K562 (cell line): ENCODE results near the gene AP2A2. TPM values are rescaled to one million over a fixed set of nuclear protein-coding genes. Genes with fewer than 3 reads are reported as not detected.

Source experiments
- ATAC-seq: fragments of 200-7000 bp; cut with Tn5 transposase; 3 replicates; pipeline ENCODE4 v1.9.1; 2020; ENCODE audit warnings: moderate library complexity
- BruUV-seq: library from RNA; stranded (reverse); fragments of 400-500 nt; replicated peaks from 2 replicates; lab custom pipeline; 2021; lab: Mats Ljungman, UMichigan
- CTCF ChIA-PET: fragments of 300-600 bp; formaldehyde crosslinking; extraction: SDS; loops from one replicate; lab custom pipeline; 2021; ENCODE audit warnings: low intra/inter-chr PET ratio; lab: Yijun Ruan, JAX
- POLR2A ChIA-PET: fragments of 300-600, 350-650 bp; sonication (Branson Sonifier 250); formaldehyde crosslinking; extraction: SDS; loops from one replicate; lab custom pipeline; 2021; ENCODE audit warnings: antibody characterized with exemption, inconsistent platforms; lab: Yijun Ruan, JAX
- DNase-seq, 4 experiments: peaks; one replicate each; pipeline versions ENCODE4 v3.0.0 to v3.0.0-alpha.2; 2011 to 2018; ENCODE audit warnings: low spot score in 3 of 4, mixed read lengths in 3 of 4; ENCODE audit errors: extremely low read depth in 1 of 4
- FAIRE-seq: peaks from 2 replicates; lab custom pipeline; 2011; peaks lifted over from hg19 to GRCh38; lab: Jason Lieb, UNC
- H2AFZ ChIP-seq: 2 replicates; pipeline ENCODE4 v1.6.0; 2011; ENCODE audit warnings: low read depth, low read length, control low read depth, inconsistent platforms
- H3K27ac ChIP-seq: fragments of 200-600 bp; 3 replicates; pipeline ENCODE4 v1.8.0; 2011; ENCODE audit warnings: low read depth, mild to moderate bottlenecking, control low read depth, inconsistent platforms, low read length, moderate library complexity, mixed read lengths; ENCODE audit errors: extremely low read depth
- H3K27me3 ChIP-seq, 2 experiments: fragments of 300-600 bp in 1 of 2; 2 replicates in 1 of 2; 3 replicates in 1 of 2; pipeline versions ENCODE4 v1.6.0 to v1.8.0; 2011; ENCODE audit warnings: inconsistent platforms in 2 of 2, low read length in 2 of 2, mild to moderate bottlenecking in 1 of 2, mixed read lengths in 1 of 2, moderate library complexity in 1 of 2; ENCODE audit not compliant: control insufficient read depth in 2 of 2, insufficient read depth in 2 of 2
- H3K36me3 ChIP-seq: fragments of 300-600 bp; 3 replicates; pipeline ENCODE4 v1.8.0; 2011; ENCODE audit warnings: mild to moderate bottlenecking, low read length, inconsistent platforms; ENCODE audit not compliant: control insufficient read depth, insufficient read depth
- H3K4me1 ChIP-seq, 2 experiments: fragments of 200-600 bp in 1 of 2; replicated peaks in 1 of 2; 2 replicates in 1 of 2; 3 replicates in 1 of 2; pipeline versions ENCODE4 v1.5.1 to v1.8.0; 2011; ENCODE audit warnings: inconsistent platforms in 2 of 2, low read length in 2 of 2, mild to moderate bottlenecking in 1 of 2, mixed read lengths in 1 of 2, moderate library complexity in 1 of 2; ENCODE audit not compliant: control insufficient read depth in 2 of 2, insufficient read depth in 2 of 2
- H3K4me2 ChIP-seq: 2 replicates; pipeline ENCODE4 v1.6.1; 2011; ENCODE audit warnings: low read length, control low read depth, inconsistent platforms, mixed read lengths; ENCODE audit not compliant: insufficient read depth
- H3K4me3 ChIP-seq: fragments of 200-600 bp; sonication (generic), shearing (Covaris generic); 2 replicates; pipeline ENCODE4 v1.5.1; 2016; ENCODE audit warnings: control low read depth, inconsistent platforms
- H3K79me2 ChIP-seq: fragments of 200-600 bp; 3 replicates; pipeline ENCODE4 v1.8.0; 2011; ENCODE audit warnings: low read length, inconsistent platforms; ENCODE audit not compliant: control insufficient read depth, insufficient read depth
- H3K9ac ChIP-seq, 2 experiments: 2 replicates each; pipeline versions ENCODE4 v1.6.0 to v1.6.1; 2011; ENCODE audit warnings: low read depth in 2 of 2, low read length in 2 of 2, control low read depth in 1 of 2, inconsistent platforms in 1 of 2, mild to moderate bottlenecking in 1 of 2, mixed read lengths in 1 of 2; ENCODE audit not compliant: insufficient read depth in 1 of 2
- H3K9me1 ChIP-seq: one replicate; pipeline ENCODE4 v1.6.0; 2011; ENCODE audit warnings: inconsistent platforms, mild to moderate bottlenecking, low read length, moderate library complexity; ENCODE audit not compliant: control insufficient read depth, insufficient read depth
- H3K9me3 ChIP-seq: replicated peaks from 2 replicates; pipeline ENCODE4 v1.5.1; 2011; ENCODE audit warnings: low read depth, low read length, inconsistent platforms; ENCODE audit not compliant: control insufficient read depth, insufficient read depth
- H4K20me1 ChIP-seq: replicated peaks from 2 replicates; pipeline ENCODE4 v1.6.1; 2011; ENCODE audit warnings: low read length, inconsistent platforms, mixed read lengths; ENCODE audit not compliant: control insufficient read depth, insufficient read depth
- ATF2 ChIP-seq: sonication (generic); formaldehyde crosslinking; IDR thresholded peaks from 2 replicates; pipeline ENCODE4 v1.8.1; 2022; ENCODE audit warnings: missing genetic modification reagents
- HMG20A ChIP-seq: fragments of 450-650 bp; formaldehyde crosslinking; conservative IDR thresholded peaks from 2 replicates; pipeline ENCODE4 v1.4.0; 2020; ENCODE audit warnings: mild to moderate bottlenecking, mixed read lengths
- MLX ChIP-seq, 2 experiments: fragments of 450-650 bp in 1 of 2; sonication (generic) in 1 of 2; formaldehyde crosslinking; conservative IDR thresholded peaks; 2 replicates each; pipeline versions ENCODE4 v1.4.0 to v1.8.1; 2020 to 2022; ENCODE audit warnings: mild to moderate bottlenecking in 1 of 2, missing genetic modification reagents in 1 of 2
- NRF1 ChIP-seq, 2 experiments: fragments of 450-650 bp; IDR thresholded peaks in 1 of 2; conservative IDR thresholded peaks in 1 of 2; 2 replicates each; pipeline ENCODE4 v1.6.1; 2014; ENCODE audit warnings: mild to moderate bottlenecking in 2 of 2
- ZNF23 ChIP-seq: fragments of 250-450 bp; sonication (Bioruptor Pico); IDR thresholded peaks from 2 replicates; pipeline ENCODE4 v1.4.0; 2020; ENCODE audit warnings: mild to moderate bottlenecking
- WGBS: fragments of 100-300 bp; shearing (Covaris generic); methylation state at CpG from one replicate; pipeline ENCODE4 v1.1.6; 2016; ENCODE audit warnings: low coverage, mixed read lengths; ENCODE audit not compliant: insufficient coverage; ENCODE audit errors: missing lambda C conversion rate; 5-methylcytosine and 5-hydroxymethylcytosine counted together
- in situ Hi-C: fragments of 300-500 bp; cut with MboI; formaldehyde crosslinking; loops from 4 replicates; pipeline ENCODE4 v1.15.0; 2018; ENCODE audit warnings: inconsistent platforms, mixed read lengths
- intact Hi-C: fragments of 100-400 bp; cut with micrococcal nuclease; formaldehyde crosslinking; loops from 2 replicates; pipeline ENCODE4 v1.14.2; 2022
- polyA plus RNA-seq, 8 experiments: library from polyadenylated mRNA; depleted of rRNA in 4 of 8; stranded (reverse) in 5 of 8; unstranded in 3 of 8; fragments of >200 nt; fragmentation: Nextera tagmentation in 2 of 8; fragmentation: Illumina TruSeq in 1 of 8; extraction: Ambion mirVana in 2 of 8; extraction: Trizol in 1 of 8; gene quantifications; 2 replicates each; pipeline versions ENCODE4 v1.2.1 to v1.2.3, GENCODE V29; 2011 to 2014; ENCODE audit warnings: inconsistent platforms in 1 of 8, missing spikeins in 1 of 8
- total RNA-seq, 7 experiments: library from RNA; depleted of rRNA in 6 of 7; stranded (reverse); fragments of >200 nt in 6 of 7; fragmentation: Illumina TruSeq in 2 of 7; extraction: Trizol in 2 of 7; gene quantifications; 2 replicates each; pipeline versions ENCODE4 v1.2.1 to v1.2.3, GENCODE V29; 2011 to 2021; ENCODE audit warnings: low replicate concordance in 1 of 7

Gene AP2A2
- total and polyA plus RNA-seq, 9 of the 15 experiments (the other 6 are each of a cell fraction or from before 2014, with no cell fraction given): 0.69 to 41.7 (median 15.2) TPM

- no peak for TF ChIP-seq HMG20A (CRISPR knock-in tag)
- no peak for TF ChIP-seq NRF1 (conservative IDR thresholded peaks at IDR 0.05 in 1 of 2, IDR thresholded peaks at IDR 0.05 in 1 of 2)
Observed at GRCh38 chr11:1028616-1029015, 102.9 kb downstream of the AP2A2 start (continued).

DNA sequence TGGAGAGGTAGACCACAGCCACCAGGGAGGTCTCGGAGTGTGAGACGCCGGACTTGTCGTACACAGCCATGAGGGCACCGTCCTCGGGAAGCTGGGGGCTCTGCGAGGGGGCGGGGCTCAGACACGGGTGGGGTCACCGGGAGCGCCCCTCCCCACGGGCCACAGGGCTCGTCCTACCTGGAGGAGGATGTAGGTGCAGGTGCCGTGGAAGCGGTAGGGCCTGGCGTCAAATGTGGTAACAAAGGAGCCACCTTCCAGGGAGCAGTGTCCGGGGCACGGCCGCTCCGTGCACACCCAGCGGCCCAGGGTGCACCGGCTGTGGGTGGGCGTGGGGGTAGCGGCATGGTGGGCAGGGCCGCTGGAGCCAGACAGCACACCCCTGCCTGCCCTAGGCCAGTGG is 103.4 kb downstream of the AP2A2 start:
- TF ChIP-seq ATF2 (CRISPR knock-in tag) (no peak), ZNF23 (CRISPR knock-in tag) (no peak), MLX (CRISPR knock-in tag; conservative IDR thresholded peaks at IDR 0.05) (no peak)
- 20% methylated on average over 11 of the region's 25 CpGs for WGBS
- Histone ChIP-seq H3K79me2 (no peaks in the 10 kb centered on the region), H3K4me3 (no peak overlapping the region), H4K20me1 (no peaks in the 10 kb centered on the region; the same call in 1 of the 2 replicates), H3K27me3 (peaks cover 0 to 53% of the 10 kb centered on the region in 2 experiments; a peak in 3 of 5 replicates), H3K27ac (no peak overlapping the region), H2AFZ (no peak overlapping the region), H3K9me3 (no peaks in the 10 kb centered on the region), H3K9me1 (no peaks in the 10 kb centered on the region), H3K4me2 (no peak overlapping the region), H3K4me1 (peaks cover 0 to 71% of the 10 kb centered on the region in 2 experiments; a peak in 2 of 5 replicates), H3K9ac (no peak overlapping the region), H3K36me3 (no peaks in the 10 kb centered on the region)
- DNase-seq: no peak
- CTCF ChIA-PET: no interaction called here
- intact Hi-C loops: no loop called here
- no peak for FAIRE-seq
- POLR2A ChIA-PET: no interaction called here
- in situ Hi-C loops: no loop called here
- no peak for ATAC-seq
- no TSS peak for BruUV-seq
